K562 (cell line): Measurements from ENCODE around the gene PRDM10. TPM values are rescaled to one million over a fixed set of nuclear protein-coding genes. Genes with fewer than 3 reads are reported as not detected.

Experiments used
- ARHGAP35 ChIP-seq: fragments of 450-650 bp; IDR thresholded peaks from 2 replicates; pipeline ENCODE4 v1.6.1; 2018; ENCODE audit not compliant: partially characterized antibody
- FOXK1 ChIP-seq: sonication (generic); formaldehyde crosslinking; IDR thresholded peaks from 2 replicates; pipeline ENCODE4 v1.8.0; 2022; ENCODE audit warnings: missing genetic modification reagents, mild to moderate bottlenecking, borderline replicate concordance
- HDAC3 ChIP-seq: fragments of 450-650 bp; IDR thresholded peaks from 2 replicates; pipeline ENCODE4 v1.6.1; 2018; ENCODE audit warnings: borderline replicate concordance, mild to moderate bottlenecking, moderate library complexity; ENCODE audit not compliant: partially characterized antibody
- KLF10 ChIP-seq: fragments of 250-450 bp; sonication (Bioruptor Pico); IDR thresholded peaks from 2 replicates; pipeline ENCODE4 v1.6.1; 2021; ENCODE audit warnings: matching md5 sums
- NR1H2 ChIP-seq: sonication (generic); formaldehyde crosslinking; IDR thresholded peaks from 2 replicates; pipeline ENCODE4 v1.4.0; 2020; ENCODE audit warnings: mild to moderate bottlenecking, missing genetic modification reagents
- NUFIP1 ChIP-seq: fragments of 450-650 bp; IDR thresholded peaks from 2 replicates; pipeline ENCODE4 v1.6.1; 2018; ENCODE audit not compliant: partially characterized antibody
- PCBP1 ChIP-seq: fragments of 200-400 bp; formaldehyde crosslinking; IDR thresholded peaks from 2 replicates; pipeline ENCODE4 v1.6.1; 2018; ENCODE audit warnings: mild to moderate bottlenecking, low read depth, low read length; ENCODE audit not compliant: poor library complexity, severe bottlenecking
- POLR2AphosphoS5 ChIP-seq: IDR thresholded peaks from 2 replicates; pipeline ENCODE4 v1.6.1; 2011; ENCODE audit warnings: mild to moderate bottlenecking, low read depth, low read length, moderate library complexity; ENCODE audit not compliant: control insufficient read depth, insufficient read depth
- RFX5 ChIP-seq: IDR thresholded peaks from 2 replicates; pipeline ENCODE4 v1.6.1; 2011; ENCODE audit warnings: low read depth, mild to moderate bottlenecking, improper control_type of control experiment, low read length
- SIN3B ChIP-seq: fragments of 450-650 bp; IDR thresholded peaks from 2 replicates; pipeline ENCODE4 v1.6.1; 2017; ENCODE audit warnings: low read depth, mild to moderate bottlenecking, moderate library complexity
- TARDBP ChIP-seq: fragments of 450-650 bp; IDR thresholded peaks from 2 replicates; pipeline ENCODE4 v1.6.1; 2016
- ZBTB7A ChIP-seq: IDR thresholded peaks from 2 replicates; pipeline ENCODE4 v1.6.1; 2011; ENCODE audit warnings: low read depth, mild to moderate bottlenecking, low read length, moderate library complexity, borderline replicate concordance; ENCODE audit not compliant: control insufficient read depth
- ZNF263 ChIP-seq: sonication (generic); formaldehyde crosslinking; IDR thresholded peaks from 2 replicates; pipeline ENCODE4 v1.8.0; 2022; ENCODE audit warnings: mild to moderate bottlenecking, missing genetic modification reagents, borderline replicate concordance
- ZNF316 ChIP-seq: fragments of 450-650 bp; IDR thresholded peaks from 2 replicates; pipeline ENCODE4 v1.6.1; 2016
- ZNF384 ChIP-seq: IDR thresholded peaks from 2 replicates; pipeline ENCODE4 v1.6.1; 2012; ENCODE audit warnings: low read depth, low read length, improper control_type of control experiment
- polyA plus RNA-seq, 8 experiments: library from polyadenylated mRNA; depleted of rRNA in 4 of 8; stranded (reverse) in 5 of 8; unstranded in 3 of 8; fragments of >200 nt; fragmentation: Nextera tagmentation in 2 of 8; fragmentation: Illumina TruSeq in 1 of 8; extraction: Ambion mirVana in 2 of 8; extraction: Trizol in 1 of 8; gene quantifications; 2 replicates each; pipeline versions ENCODE4 v1.2.1 to v1.2.3, GENCODE V29; 2011 to 2014; ENCODE audit warnings: inconsistent platforms in 1 of 8, missing spikeins in 1 of 8
- total RNA-seq, 7 experiments: library from RNA; depleted of rRNA in 6 of 7; stranded (reverse); fragments of >200 nt in 6 of 7; fragmentation: Illumina TruSeq in 2 of 7; extraction: Trizol in 2 of 7; gene quantifications; 2 replicates each; pipeline versions ENCODE4 v1.2.1 to v1.2.3, GENCODE V29; 2011 to 2021; ENCODE audit warnings: low replicate concordance in 1 of 7
- TF ChIP-seq, protein P1 (sequence below): fragments of 200-600 bp; sonication (generic); IDR thresholded peaks from one replicate; pipeline ENCODE4 v1.6.1; 2012; ENCODE audit warnings: mild to moderate bottlenecking, low read depth, low read length, inconsistent platforms
- TF ChIP-seq, protein P2 (sequence below): fragments of 250-450 bp; sonication (Bioruptor Pico); IDR thresholded peaks from 2 replicates; pipeline ENCODE4 v1.8.0; 2022; ENCODE audit warnings: moderate library complexity, mild to moderate bottlenecking, inconsistent platforms

PRDM10 gene
- total and polyA plus RNA-seq, 9 of the 15 experiments (the other 6 are each of a cell fraction or from before 2014, with no cell fraction given) = 0.89 to 9.3 (median 4.5) TPM

DNA sequence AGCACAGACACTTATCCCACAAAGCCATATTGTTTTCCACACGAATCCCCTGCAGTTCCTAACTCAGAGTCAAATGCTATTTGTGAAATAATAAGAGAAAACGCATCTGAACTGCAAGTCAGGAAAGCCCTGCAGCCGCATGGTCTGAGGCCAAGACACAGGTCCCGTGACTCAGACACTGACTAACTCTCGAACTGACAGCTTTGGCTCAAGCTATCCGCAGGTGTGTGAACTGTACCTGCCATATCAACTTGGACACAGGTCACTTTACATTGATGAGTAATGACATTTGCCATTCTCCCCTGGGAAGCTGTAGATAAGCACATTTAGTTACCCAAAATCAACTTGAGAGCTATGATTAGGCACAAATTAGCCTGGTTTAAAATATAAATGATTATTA is 72.3 kb downstream of the PRDM10 start (continued):
- no peak for TF ChIP-seq ZNF263 (CRISPR knock-in tag)
- no peak for TF ChIP-seq SIN3B
- 0 out of 2 replicates have a peak, but pooled peaks have one; percentile 32 for TF ChIP-seq ZNF316
- no peak for TF ChIP-seq RFX5
- TF ChIP-seq ARHGAP35 = no peak
- TF ChIP-seq PCBP1 = no peak
- no peak for TF ChIP-seq ZNF384
- TF ChIP-seq, protein P1, sequence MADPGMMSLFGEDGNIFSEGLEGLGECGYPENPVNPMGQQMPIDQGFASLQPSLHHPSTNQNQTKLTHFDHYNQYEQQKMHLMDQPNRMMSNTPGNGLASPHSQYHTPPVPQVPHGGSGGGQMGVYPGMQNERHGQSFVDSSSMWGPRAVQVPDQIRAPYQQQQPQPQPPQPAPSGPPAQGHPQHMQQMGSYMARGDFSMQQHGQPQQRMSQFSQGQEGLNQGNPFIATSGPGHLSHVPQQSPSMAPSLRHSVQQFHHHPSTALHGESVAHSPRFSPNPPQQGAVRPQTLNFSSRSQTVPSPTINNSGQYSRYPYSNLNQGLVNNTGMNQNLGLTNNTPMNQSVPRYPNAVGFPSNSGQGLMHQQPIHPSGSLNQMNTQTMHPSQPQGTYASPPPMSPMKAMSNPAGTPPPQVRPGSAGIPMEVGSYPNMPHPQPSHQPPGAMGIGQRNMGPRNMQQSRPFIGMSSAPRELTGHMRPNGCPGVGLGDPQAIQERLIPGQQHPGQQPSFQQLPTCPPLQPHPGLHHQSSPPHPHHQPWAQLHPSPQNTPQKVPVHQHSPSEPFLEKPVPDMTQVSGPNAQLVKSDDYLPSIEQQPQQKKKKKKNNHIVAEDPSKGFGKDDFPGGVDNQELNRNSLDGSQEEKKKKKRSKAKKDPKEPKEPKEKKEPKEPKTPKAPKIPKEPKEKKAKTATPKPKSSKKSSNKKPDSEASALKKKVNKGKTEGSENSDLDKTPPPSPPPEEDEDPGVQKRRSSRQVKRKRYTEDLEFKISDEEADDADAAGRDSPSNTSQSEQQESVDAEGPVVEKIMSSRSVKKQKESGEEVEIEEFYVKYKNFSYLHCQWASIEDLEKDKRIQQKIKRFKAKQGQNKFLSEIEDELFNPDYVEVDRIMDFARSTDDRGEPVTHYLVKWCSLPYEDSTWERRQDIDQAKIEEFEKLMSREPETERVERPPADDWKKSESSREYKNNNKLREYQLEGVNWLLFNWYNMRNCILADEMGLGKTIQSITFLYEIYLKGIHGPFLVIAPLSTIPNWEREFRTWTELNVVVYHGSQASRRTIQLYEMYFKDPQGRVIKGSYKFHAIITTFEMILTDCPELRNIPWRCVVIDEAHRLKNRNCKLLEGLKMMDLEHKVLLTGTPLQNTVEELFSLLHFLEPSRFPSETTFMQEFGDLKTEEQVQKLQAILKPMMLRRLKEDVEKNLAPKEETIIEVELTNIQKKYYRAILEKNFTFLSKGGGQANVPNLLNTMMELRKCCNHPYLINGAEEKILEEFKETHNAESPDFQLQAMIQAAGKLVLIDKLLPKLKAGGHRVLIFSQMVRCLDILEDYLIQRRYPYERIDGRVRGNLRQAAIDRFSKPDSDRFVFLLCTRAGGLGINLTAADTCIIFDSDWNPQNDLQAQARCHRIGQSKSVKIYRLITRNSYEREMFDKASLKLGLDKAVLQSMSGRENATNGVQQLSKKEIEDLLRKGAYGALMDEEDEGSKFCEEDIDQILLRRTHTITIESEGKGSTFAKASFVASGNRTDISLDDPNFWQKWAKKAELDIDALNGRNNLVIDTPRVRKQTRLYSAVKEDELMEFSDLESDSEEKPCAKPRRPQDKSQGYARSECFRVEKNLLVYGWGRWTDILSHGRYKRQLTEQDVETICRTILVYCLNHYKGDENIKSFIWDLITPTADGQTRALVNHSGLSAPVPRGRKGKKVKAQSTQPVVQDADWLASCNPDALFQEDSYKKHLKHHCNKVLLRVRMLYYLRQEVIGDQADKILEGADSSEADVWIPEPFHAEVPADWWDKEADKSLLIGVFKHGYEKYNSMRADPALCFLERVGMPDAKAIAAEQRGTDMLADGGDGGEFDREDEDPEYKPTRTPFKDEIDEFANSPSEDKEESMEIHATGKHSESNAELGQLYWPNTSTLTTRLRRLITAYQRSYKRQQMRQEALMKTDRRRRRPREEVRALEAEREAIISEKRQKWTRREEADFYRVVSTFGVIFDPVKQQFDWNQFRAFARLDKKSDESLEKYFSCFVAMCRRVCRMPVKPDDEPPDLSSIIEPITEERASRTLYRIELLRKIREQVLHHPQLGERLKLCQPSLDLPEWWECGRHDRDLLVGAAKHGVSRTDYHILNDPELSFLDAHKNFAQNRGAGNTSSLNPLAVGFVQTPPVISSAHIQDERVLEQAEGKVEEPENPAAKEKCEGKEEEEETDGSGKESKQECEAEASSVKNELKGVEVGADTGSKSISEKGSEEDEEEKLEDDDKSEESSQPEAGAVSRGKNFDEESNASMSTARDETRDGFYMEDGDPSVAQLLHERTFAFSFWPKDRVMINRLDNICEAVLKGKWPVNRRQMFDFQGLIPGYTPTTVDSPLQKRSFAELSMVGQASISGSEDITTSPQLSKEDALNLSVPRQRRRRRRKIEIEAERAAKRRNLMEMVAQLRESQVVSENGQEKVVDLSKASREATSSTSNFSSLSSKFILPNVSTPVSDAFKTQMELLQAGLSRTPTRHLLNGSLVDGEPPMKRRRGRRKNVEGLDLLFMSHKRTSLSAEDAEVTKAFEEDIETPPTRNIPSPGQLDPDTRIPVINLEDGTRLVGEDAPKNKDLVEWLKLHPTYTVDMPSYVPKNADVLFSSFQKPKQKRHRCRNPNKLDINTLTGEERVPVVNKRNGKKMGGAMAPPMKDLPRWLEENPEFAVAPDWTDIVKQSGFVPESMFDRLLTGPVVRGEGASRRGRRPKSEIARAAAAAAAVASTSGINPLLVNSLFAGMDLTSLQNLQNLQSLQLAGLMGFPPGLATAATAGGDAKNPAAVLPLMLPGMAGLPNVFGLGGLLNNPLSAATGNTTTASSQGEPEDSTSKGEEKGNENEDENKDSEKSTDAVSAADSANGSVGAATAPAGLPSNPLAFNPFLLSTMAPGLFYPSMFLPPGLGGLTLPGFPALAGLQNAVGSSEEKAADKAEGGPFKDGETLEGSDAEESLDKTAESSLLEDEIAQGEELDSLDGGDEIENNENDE = no peak
- TF ChIP-seq KLF10 (CRISPR knock-in tag) = no peak
- TF ChIP-seq POLR2AphosphoS5 = peak; percentile 26; the same call in 1 of the 2 replicates
- no peak for TF ChIP-seq NUFIP1
- no peak for TF ChIP-seq ZBTB7A
- TF ChIP-seq TARDBP = no peak
- no peak for TF ChIP-seq NR1H2 (CRISPR knock-in tag)
- TF ChIP-seq HDAC3 = no peak
- no peak for TF ChIP-seq FOXK1 (CRISPR knock-in tag)
- TF ChIP-seq, protein P2, sequence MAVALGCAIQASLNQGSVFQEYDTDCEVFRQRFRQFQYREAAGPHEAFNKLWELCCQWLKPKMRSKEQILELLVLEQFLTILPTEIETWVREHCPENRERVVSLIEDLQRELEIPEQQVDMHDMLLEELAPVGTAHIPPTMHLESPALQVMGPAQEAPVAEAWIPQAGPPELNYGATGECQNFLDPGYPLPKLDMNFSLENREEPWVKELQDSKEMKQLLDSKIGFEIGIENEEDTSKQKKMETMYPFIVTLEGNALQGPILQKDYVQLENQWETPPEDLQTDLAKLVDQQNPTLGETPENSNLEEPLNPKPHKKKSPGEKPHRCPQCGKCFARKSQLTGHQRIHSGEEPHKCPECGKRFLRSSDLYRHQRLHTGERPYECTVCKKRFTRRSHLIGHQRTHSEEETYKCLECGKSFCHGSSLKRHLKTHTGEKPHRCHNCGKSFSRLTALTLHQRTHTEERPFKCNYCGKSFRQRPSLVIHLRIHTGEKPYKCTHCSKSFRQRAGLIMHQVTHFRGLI (CRISPR knock-in tag) = no peak
